PC-3 (cell line): ENCODE measurements around the gene NUDT3. TPM values are rescaled to one million over a fixed set of nuclear protein-coding genes. Genes with fewer than 3 reads are reported as not detected.

Experiments used
- ATAC-seq: fragments of 200-7000 bp; cut with Tn5 transposase; 2 replicates; pipeline ENCODE4 v1.9.1; 2020; ENCODE audit warnings: mild to moderate bottlenecking, moderate library complexity
- BruUV-seq: library from RNA; stranded (reverse); fragments of 400-500 nt; replicated peaks from 2 replicates; lab custom pipeline; 2021; lab: Mats Ljungman, UMichigan
- CTCF ChIA-PET: fragments of 300-600 bp; sonication (Branson Sonifier 250); formaldehyde crosslinking; loops from one replicate; lab custom pipeline; 2022; ENCODE audit warnings: antibody characterized with exemption; lab: Charles Lee
- POLR2A ChIA-PET: fragments of 300-600 bp; sonication (Branson Sonifier 250); formaldehyde crosslinking; loops from one replicate; lab custom pipeline; 2022; ENCODE audit warnings: antibody characterized with exemption; ENCODE audit not compliant: unreplicated experiment; lab: Charles Lee
- DNase-seq: peaks from one replicate; pipeline ENCODE4 v3.0.0-alpha.2; 2015
- H2AFZ ChIP-seq: fragments of 300-600 bp; sonication (generic); 2 replicates; pipeline ENCODE4 v1.6.0; 2016; ENCODE audit warnings: antibody characterized with exemption, low read length
- H3F3A ChIP-seq: fragments of 300-600 bp; sonication (generic); one replicate; pipeline ENCODE4 v1.6.0; 2017; ENCODE audit warnings: antibody characterized with exemption, low read length, control low read depth, mild to moderate bottlenecking; ENCODE audit not compliant: unreplicated experiment
- H3K27ac ChIP-seq: fragments of 300-600 bp; sonication (generic); 2 replicates; pipeline ENCODE4 v1.5.1; 2016; ENCODE audit warnings: mild to moderate bottlenecking, low read length
- H3K27me3 ChIP-seq: fragments of 300-600 bp; sonication (generic); 2 replicates; pipeline ENCODE4 v1.6.1; 2016; ENCODE audit warnings: low read length, mixed read lengths
- H3K36me3 ChIP-seq: fragments of 300-600 bp; sonication (generic); 2 replicates; pipeline ENCODE4 v1.6.1; 2016; ENCODE audit warnings: low read depth, mixed run types, low read length, mixed read lengths
- H3K4me1 ChIP-seq: fragments of 300-600 bp; sonication (generic); 2 replicates; pipeline ENCODE4 v1.5.1; 2016; ENCODE audit warnings: low read length; ENCODE audit not compliant: insufficient read depth
- H3K4me2 ChIP-seq: fragments of 300-600 bp; sonication (generic); 2 replicates; pipeline ENCODE4 v1.6.0; 2016; ENCODE audit warnings: low read length
- H3K4me3 ChIP-seq: fragments of 300-600 bp; sonication (generic); 2 replicates; pipeline ENCODE4 v1.5.1; 2016; ENCODE audit warnings: mild to moderate bottlenecking, low read length, mixed read lengths
- H3K79me2 ChIP-seq: fragments of 300-600 bp; sonication (generic); 2 replicates; pipeline ENCODE4 v1.6.1; 2017; ENCODE audit warnings: low read length, mixed read lengths
- H3K9ac ChIP-seq: fragments of 300-600 bp; sonication (generic); 2 replicates; pipeline ENCODE4 v1.6.0; 2016; ENCODE audit warnings: mild to moderate bottlenecking, low read length
- H3K9me2 ChIP-seq: fragments of 300-600 bp; sonication (generic); replicated peaks from 2 replicates; pipeline ENCODE4 v1.6.1; 2016; ENCODE audit warnings: mixed run types, low read length, mixed read lengths
- H3K9me3 ChIP-seq: fragments of 300-600 bp; sonication (generic); 2 replicates; pipeline ENCODE4 v1.6.1; 2016; ENCODE audit warnings: low read length, mixed read lengths
- H4K20me1 ChIP-seq: fragments of 300-600 bp; sonication (generic); 2 replicates; pipeline ENCODE4 v1.6.1; 2016; ENCODE audit warnings: low read length, mixed read lengths
- EZH2 ChIP-seq: fragments of 300-600 bp; sonication (generic); IDR thresholded peaks from one replicate; pipeline ENCODE4 v1.6.1; 2017; ENCODE audit warnings: antibody characterized with exemption, mild to moderate bottlenecking, low read length; ENCODE audit not compliant: unreplicated experiment
- EZH2phosphoT487 ChIP-seq: fragments of 300-600 bp; sonication (generic); IDR thresholded peaks from 2 replicates; pipeline ENCODE4 v1.6.1; 2018; ENCODE audit warnings: mild to moderate bottlenecking, antibody characterized with exemption, low read length, borderline replicate concordance
- intact Hi-C: fragments of 100-400 bp; cut with micrococcal nuclease; formaldehyde crosslinking; loops from 2 replicates; pipeline ENCODE4 v1.9.0; 2023
- total RNA-seq: library from RNA; depleted of rRNA; stranded (reverse); fragments of >200 nt; gene quantifications from 2 replicates; pipeline ENCODE4 v1.2.3, GENCODE V29; 2014
- TF ChIP-seq, protein P1 (sequence below): fragments of 300-600 bp; sonication (generic); conservative IDR thresholded peaks from 2 replicates; pipeline ENCODE4 v1.5.1; 2017; ENCODE audit warnings: antibody characterized with exemption, low read depth, mild to moderate bottlenecking, low read length

NUDT3 gene
- total RNA-seq, 1 experiment from 2014 or later: 24.6 TPM

DNA sequence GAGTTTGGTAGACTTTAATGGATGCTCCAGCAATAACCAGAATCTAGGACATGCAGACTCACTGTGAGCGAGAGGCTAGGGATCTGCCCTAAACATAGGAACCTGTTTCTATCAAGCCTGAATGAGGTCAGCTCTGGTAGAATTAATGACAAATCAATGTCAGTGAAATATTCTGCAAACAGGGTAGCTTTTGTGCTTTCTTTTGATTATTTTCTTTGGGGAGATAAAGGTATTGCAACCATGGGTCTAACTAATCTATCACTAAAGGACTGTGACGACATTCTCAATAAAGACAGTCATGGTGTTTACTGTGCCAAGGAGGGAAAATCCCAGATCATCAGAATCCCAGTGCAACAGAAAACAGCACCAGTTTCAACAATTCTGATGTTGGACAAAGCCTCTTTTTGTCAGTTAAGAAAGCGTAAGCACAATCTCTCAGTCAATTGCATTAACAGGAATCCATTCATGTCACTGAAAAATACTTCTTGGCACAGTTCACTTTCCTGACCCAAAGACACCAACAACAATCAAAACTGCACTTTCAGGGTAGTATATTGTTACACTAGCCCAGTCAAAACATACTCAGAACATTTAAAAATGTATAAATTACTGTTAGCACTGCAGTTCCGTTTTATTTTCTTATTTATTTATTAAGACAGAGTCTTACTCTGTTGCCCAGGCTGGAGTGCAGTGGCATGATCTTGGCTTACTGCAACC is 106.9 kb downstream of the NUDT3 start:
- intact Hi-C loops: no loop called here
- POLR2A ChIA-PET: no interaction called here

DNA sequence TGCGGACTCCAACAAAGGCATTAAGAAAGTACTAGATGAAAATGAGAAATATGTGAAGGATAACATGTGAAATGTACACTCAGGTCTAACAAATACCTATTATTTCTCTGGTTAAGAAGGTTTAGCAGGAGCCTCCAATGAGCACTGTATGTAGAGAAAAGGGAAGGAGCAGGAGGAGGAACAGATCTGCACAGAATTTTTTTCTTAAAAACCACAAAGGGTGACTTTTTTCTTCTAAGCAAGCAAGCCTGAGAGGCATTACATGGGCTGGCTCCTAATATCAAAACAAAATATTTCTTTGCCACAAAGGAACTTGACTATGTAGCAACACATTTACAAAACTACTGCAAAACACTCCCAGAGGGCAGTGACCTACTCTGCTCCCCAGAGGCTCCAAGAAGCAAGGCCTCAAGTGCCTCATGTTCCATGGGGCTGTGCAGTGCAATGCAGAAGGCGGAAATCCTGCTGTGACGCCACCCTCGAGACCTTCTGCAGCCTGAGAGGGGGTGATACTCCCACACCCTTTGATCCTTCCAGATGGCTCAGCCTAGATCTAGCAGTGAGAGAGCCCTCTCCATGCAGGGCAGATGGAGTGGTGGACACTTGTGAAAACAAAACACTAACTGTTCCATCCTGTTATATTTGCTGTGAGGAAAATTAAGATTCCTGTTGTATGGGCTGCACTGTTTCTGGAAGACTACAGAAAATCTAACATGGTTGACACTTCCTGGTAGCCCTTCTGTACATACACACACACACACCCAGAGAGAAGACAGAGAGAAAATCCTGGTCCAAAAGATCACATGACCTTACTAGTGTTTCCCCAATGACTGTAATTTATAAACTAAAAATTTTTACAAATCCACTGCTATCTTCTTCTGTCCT is 107.7 kb downstream of the NUDT3 start:
- Histone ChIP-seq H3K27ac (no peak overlapping the region), H3K4me2 (no peak overlapping the region), H2AFZ (no peak overlapping the region), H3K36me3 (peaks cover 12% of the 10 kb centered on the region; the same call in 1 of the 2 replicates), H3K79me2 (no peaks in the 10 kb centered on the region), H3K9me2 (no peaks in the 10 kb centered on the region), H3K4me1 (no peaks in the 10 kb centered on the region), H3K9ac (no peak overlapping the region), H3K27me3 (no peaks in the 10 kb centered on the region), H3K9me3 (no peaks in the 10 kb centered on the region), H4K20me1 (no peaks in the 10 kb centered on the region), H3K4me3 (no peak overlapping the region), H3F3A (no peaks in the 10 kb centered on the region)
- ATAC-seq (no peak), DNase-seq (no peak)
- intact Hi-C loops: no loop called here
- TF ChIP-seq EZH2phosphoT487 (no peak), EZH2 (no peak)
- TF ChIP-seq, protein P1, sequence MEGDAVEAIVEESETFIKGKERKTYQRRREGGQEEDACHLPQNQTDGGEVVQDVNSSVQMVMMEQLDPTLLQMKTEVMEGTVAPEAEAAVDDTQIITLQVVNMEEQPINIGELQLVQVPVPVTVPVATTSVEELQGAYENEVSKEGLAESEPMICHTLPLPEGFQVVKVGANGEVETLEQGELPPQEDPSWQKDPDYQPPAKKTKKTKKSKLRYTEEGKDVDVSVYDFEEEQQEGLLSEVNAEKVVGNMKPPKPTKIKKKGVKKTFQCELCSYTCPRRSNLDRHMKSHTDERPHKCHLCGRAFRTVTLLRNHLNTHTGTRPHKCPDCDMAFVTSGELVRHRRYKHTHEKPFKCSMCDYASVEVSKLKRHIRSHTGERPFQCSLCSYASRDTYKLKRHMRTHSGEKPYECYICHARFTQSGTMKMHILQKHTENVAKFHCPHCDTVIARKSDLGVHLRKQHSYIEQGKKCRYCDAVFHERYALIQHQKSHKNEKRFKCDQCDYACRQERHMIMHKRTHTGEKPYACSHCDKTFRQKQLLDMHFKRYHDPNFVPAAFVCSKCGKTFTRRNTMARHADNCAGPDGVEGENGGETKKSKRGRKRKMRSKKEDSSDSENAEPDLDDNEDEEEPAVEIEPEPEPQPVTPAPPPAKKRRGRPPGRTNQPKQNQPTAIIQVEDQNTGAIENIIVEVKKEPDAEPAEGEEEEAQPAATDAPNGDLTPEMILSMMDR: no peak
- ChIA-PET CTCF (no interaction called here), POLR2A (no interaction called here)
- BruUV-seq: no TSS peak

More for the DNA sequence above, 106.9 kb downstream of the NUDT3 start:
- Histone ChIP-seq H3K9me2 (no peaks in the 10 kb centered on the region), H3K27me3 (no peaks in the 10 kb centered on the region), H3K4me2 (no peak overlapping the region), H2AFZ (no peak overlapping the region), H4K20me1 (no peaks in the 10 kb centered on the region), H3K36me3 (peaks cover 12% of the 10 kb centered on the region; the same call in 1 of the 2 replicates), H3K4me1 (no peaks in the 10 kb centered on the region), H3K27ac (no peak overlapping the region), H3K9me3 (no peaks in the 10 kb centered on the region), H3K79me2 (no peaks in the 10 kb centered on the region), H3K9ac (no peak overlapping the region), H3F3A (no peaks in the 10 kb centered on the region), H3K4me3 (no peak overlapping the region)
- CTCF ChIA-PET: no interaction called here
- ATAC-seq (no peak), DNase-seq (no peak)
- TF ChIP-seq EZH2phosphoT487 (no peak), EZH2 (no peak)
- TF ChIP-seq, protein P1: no peak
- BruUV-seq: no TSS peak
